HEK293 (cell line): ENCODE results near the gene ZSCAN12.
A peak's percentile ranks its signal among the peaks of the same experiment; 100 is the strongest.

Experiments
- HOXD13 ChIP-seq: sonication (generic); formaldehyde crosslinking; IDR thresholded peaks from 2 replicates; pipeline ENCODE4 v1.8.0; 2022; ENCODE audit warnings: missing genetic modification reagents, borderline replicate concordance
- KLF10 ChIP-seq: fragments of 450-650 bp; IDR thresholded peaks from 2 replicates; pipeline ENCODE4 v1.5.1; 2018; ENCODE audit warnings: missing biosample characterization, mild to moderate bottlenecking, missing genetic modification characterization
- ZFP37 ChIP-seq: fragments of 450-650 bp; formaldehyde crosslinking; IDR thresholded peaks from 2 replicates; pipeline ENCODE4 v1.5.1; 2016; ENCODE audit warnings: missing biosample characterization, missing genetic modification characterization
- ZNF114 ChIP-seq: fragments of 450-650 bp; formaldehyde crosslinking; IDR thresholded peaks from 2 replicates; pipeline ENCODE4 v1.5.0; 2017; ENCODE audit warnings: missing biosample characterization, missing genetic modification characterization
- ZNF16 ChIP-seq: fragments of 450-650 bp; formaldehyde crosslinking; IDR thresholded peaks from 2 replicates; pipeline ENCODE4 v1.5.1; 2016; ENCODE audit warnings: low read depth, missing biosample characterization, missing genetic modification characterization
- ZNF2 ChIP-seq: fragments of 450-650 bp; formaldehyde crosslinking; IDR thresholded peaks from 2 replicates; pipeline ENCODE4 v1.5.1; 2016; ENCODE audit warnings: missing biosample characterization, missing genetic modification characterization
- ZNF248 ChIP-seq: fragments of 450-650 bp; formaldehyde crosslinking; IDR thresholded peaks from 2 replicates; pipeline ENCODE4 v1.5.1; 2017; ENCODE audit warnings: missing biosample characterization, missing genetic modification characterization
- ZNF266 ChIP-seq: fragments of 450-650 bp; formaldehyde crosslinking; IDR thresholded peaks from 2 replicates; pipeline ENCODE4 v1.5.1; 2016; ENCODE audit warnings: missing biosample characterization, missing genetic modification characterization, low read depth
- ZNF544 ChIP-seq: fragments of 450-650 bp; formaldehyde crosslinking; IDR thresholded peaks from 2 replicates; pipeline ENCODE4 v1.5.0; 2017; ENCODE audit warnings: missing biosample characterization, missing genetic modification characterization
- ZNF623 ChIP-seq: fragments of 450-650 bp; formaldehyde crosslinking; IDR thresholded peaks from 2 replicates; pipeline ENCODE4 v1.5.1; 2016; ENCODE audit warnings: missing biosample characterization, missing genetic modification characterization
- ZNF792 ChIP-seq: fragments of 450-650 bp; formaldehyde crosslinking; IDR thresholded peaks from 2 replicates; pipeline ENCODE4 v1.5.1; 2016; ENCODE audit warnings: missing biosample characterization, missing genetic modification characterization
- TF ChIP-seq, protein P1 (sequence below): fragments of 450-650 bp; formaldehyde crosslinking; IDR thresholded peaks from 2 replicates; pipeline ENCODE4 v1.5.1; 2016; ENCODE audit warnings: missing biosample characterization, missing genetic modification characterization, borderline replicate concordance
- TF ChIP-seq, protein P2 (sequence below): fragments of 450-650 bp; formaldehyde crosslinking; IDR thresholded peaks from 2 replicates; pipeline ENCODE4 v1.5.1; 2017; ENCODE audit warnings: missing biosample characterization, missing genetic modification characterization
- TF ChIP-seq, protein P3 (sequence below): fragments of 450-650 bp; formaldehyde crosslinking; optimal IDR thresholded peaks from 2 replicates; pipeline ENCODE3; 2016; ENCODE audit warnings: missing biosample characterization, mild to moderate bottlenecking, missing genetic modification characterization
- TF ChIP-seq, protein P4 (sequence below): fragments of 450-650 bp; formaldehyde crosslinking; IDR thresholded peaks from 2 replicates; pipeline ENCODE4 v1.5.1; 2016; ENCODE audit warnings: missing biosample characterization, missing genetic modification characterization
- TF ChIP-seq, protein P5 (sequence below): fragments of 450-650 bp; formaldehyde crosslinking; IDR thresholded peaks from 2 replicates; pipeline ENCODE4 v1.5.1; 2017; ENCODE audit warnings: missing biosample characterization, missing genetic modification characterization

The ZSCAN12 gene

DNA sequence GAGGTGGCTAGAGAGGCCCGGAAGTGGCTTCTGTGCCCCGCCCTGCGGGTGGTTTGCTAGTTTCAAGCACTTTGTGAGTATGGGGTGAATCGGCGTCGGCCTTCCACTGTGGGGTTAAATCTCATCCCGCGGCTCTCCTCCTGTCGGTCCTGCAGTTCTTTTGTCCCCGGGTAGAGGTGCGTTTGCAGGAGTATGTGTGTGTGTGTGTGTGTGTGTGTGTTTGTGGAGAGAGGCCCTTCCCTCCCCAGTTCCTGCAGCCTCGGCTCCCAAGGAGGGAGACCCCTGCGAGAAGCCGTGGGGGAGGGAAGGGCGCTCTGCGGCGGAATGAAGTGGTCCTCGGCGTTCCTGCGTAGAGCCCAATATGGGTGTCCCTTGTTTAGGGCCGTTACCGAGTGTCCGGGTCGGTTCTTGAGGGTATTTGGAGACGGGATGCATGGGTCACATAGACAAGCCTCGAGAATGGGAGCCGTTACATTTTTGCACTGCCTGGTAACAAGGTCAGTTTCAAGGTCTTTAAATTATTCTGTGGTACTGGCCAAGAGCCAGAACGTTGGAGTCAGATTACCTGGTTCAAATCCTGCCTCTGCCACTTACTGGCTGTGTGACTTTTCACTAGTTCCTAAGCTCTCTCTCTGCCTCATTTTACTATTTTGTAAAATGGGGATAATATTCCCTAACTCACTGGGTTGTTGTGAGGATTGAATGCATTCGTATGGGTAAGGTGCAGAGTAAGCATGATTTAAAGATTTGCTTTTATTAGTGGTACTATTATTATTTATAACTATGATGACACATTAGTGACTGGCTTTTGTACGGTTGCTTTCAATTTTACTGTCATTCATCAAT is 49.4 kb downstream of the ZSCAN12 start, which contains the start of gene ZKSCAN3 (continued):
- TF ChIP-seq, protein P1, sequence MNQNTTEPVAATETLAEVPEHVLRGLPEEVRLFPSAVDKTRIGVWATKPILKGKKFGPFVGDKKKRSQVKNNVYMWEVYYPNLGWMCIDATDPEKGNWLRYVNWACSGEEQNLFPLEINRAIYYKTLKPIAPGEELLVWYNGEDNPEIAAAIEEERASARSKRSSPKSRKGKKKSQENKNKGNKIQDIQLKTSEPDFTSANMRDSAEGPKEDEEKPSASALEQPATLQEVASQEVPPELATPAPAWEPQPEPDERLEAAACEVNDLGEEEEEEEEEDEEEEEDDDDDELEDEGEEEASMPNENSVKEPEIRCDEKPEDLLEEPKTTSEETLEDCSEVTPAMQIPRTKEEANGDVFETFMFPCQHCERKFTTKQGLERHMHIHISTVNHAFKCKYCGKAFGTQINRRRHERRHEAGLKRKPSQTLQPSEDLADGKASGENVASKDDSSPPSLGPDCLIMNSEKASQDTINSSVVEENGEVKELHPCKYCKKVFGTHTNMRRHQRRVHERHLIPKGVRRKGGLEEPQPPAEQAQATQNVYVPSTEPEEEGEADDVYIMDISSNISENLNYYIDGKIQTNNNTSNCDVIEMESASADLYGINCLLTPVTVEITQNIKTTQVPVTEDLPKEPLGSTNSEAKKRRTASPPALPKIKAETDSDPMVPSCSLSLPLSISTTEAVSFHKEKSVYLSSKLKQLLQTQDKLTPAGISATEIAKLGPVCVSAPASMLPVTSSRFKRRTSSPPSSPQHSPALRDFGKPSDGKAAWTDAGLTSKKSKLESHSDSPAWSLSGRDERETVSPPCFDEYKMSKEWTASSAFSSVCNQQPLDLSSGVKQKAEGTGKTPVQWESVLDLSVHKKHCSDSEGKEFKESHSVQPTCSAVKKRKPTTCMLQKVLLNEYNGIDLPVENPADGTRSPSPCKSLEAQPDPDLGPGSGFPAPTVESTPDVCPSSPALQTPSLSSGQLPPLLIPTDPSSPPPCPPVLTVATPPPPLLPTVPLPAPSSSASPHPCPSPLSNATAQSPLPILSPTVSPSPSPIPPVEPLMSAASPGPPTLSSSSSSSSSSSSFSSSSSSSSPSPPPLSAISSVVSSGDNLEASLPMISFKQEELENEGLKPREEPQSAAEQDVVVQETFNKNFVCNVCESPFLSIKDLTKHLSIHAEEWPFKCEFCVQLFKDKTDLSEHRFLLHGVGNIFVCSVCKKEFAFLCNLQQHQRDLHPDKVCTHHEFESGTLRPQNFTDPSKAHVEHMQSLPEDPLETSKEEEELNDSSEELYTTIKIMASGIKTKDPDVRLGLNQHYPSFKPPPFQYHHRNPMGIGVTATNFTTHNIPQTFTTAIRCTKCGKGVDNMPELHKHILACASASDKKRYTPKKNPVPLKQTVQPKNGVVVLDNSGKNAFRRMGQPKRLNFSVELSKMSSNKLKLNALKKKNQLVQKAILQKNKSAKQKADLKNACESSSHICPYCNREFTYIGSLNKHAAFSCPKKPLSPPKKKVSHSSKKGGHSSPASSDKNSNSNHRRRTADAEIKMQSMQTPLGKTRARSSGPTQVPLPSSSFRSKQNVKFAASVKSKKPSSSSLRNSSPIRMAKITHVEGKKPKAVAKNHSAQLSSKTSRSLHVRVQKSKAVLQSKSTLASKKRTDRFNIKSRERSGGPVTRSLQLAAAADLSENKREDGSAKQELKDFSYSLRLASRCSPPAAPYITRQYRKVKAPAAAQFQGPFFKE (tag by site-specific recombination), result no peak
- TF ChIP-seq ZNF623 (tag by site-specific recombination) (no peak; the same call in 1 of the 2 replicates), ZNF544 (no peak), KLF10 (tag by site-specific recombination) (peak; percentile 18; the same call in 1 of the 2 replicates), ZNF114 (no peak), ZNF2 (peak; percentile 92), ZNF16 (tag by site-specific recombination) (no peak), ZNF248 (tag by site-specific recombination) (no peak), HOXD13 (no peak), ZNF266 (tag by site-specific recombination) (no peak), ZNF792 (tag by site-specific recombination) (no peak), ZFP37 (tag by site-specific recombination) (peak; percentile 96)
- TF ChIP-seq, protein P2, sequence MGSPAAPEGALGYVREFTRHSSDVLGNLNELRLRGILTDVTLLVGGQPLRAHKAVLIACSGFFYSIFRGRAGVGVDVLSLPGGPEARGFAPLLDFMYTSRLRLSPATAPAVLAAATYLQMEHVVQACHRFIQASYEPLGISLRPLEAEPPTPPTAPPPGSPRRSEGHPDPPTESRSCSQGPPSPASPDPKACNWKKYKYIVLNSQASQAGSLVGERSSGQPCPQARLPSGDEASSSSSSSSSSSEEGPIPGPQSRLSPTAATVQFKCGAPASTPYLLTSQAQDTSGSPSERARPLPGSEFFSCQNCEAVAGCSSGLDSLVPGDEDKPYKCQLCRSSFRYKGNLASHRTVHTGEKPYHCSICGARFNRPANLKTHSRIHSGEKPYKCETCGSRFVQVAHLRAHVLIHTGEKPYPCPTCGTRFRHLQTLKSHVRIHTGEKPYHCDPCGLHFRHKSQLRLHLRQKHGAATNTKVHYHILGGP, result no peak
- TF ChIP-seq, protein P3, sequence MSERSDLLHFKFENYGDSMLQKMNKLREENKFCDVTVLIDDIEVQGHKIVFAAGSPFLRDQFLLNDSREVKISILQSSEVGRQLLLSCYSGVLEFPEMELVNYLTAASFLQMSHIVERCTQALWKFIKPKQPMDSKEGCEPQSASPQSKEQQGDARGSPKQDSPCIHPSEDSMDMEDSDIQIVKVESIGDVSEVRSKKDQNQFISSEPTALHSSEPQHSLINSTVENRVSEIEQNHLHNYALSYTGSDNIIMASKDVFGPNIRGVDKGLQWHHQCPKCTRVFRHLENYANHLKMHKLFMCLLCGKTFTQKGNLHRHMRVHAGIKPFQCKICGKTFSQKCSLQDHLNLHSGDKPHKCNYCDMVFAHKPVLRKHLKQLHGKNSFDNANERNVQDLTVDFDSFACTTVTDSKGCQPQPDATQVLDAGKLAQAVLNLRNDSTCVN (tag by site-specific recombination), result peak; percentile 40
- TF ChIP-seq, protein P4, sequence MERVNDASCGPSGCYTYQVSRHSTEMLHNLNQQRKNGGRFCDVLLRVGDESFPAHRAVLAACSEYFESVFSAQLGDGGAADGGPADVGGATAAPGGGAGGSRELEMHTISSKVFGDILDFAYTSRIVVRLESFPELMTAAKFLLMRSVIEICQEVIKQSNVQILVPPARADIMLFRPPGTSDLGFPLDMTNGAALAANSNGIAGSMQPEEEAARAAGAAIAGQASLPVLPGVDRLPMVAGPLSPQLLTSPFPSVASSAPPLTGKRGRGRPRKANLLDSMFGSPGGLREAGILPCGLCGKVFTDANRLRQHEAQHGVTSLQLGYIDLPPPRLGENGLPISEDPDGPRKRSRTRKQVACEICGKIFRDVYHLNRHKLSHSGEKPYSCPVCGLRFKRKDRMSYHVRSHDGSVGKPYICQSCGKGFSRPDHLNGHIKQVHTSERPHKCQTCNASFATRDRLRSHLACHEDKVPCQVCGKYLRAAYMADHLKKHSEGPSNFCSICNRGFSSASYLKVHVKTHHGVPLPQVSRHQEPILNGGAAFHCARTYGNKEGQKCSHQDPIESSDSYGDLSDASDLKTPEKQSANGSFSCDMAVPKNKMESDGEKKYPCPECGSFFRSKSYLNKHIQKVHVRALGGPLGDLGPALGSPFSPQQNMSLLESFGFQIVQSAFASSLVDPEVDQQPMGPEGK (tag by site-specific recombination), result peak; percentile 95
- TF ChIP-seq, protein P5, sequence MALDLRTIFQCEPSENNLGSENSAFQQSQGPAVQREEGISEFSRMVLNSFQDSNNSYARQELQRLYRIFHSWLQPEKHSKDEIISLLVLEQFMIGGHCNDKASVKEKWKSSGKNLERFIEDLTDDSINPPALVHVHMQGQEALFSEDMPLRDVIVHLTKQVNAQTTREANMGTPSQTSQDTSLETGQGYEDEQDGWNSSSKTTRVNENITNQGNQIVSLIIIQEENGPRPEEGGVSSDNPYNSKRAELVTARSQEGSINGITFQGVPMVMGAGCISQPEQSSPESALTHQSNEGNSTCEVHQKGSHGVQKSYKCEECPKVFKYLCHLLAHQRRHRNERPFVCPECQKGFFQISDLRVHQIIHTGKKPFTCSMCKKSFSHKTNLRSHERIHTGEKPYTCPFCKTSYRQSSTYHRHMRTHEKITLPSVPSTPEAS (tag by site-specific recombination), result peak; percentile 93
